Ishikawa (cell line): ENCODE results near the gene MEGF11.

ENCODE experiments used
- CEBPB ChIP-seq: IDR thresholded peaks from 2 replicates; pipeline ENCODE4 v1.6.1; 2012
- EGR1 ChIP-seq: IDR thresholded peaks from 2 replicates; pipeline ENCODE4 v1.6.1; 2012
- RAD21 ChIP-seq: IDR thresholded peaks from 2 replicates; pipeline ENCODE4 v1.6.1; 2012; ENCODE audit warnings: low read depth
- TAF1 ChIP-seq: IDR thresholded peaks from 2 replicates; pipeline ENCODE4 v1.6.1; 2012; ENCODE audit warnings: low read depth, mild to moderate bottlenecking
- TCF12 ChIP-seq: IDR thresholded peaks from 2 replicates; pipeline ENCODE4 v1.6.1; 2012; ENCODE audit warnings: low read depth

GRCh38 chr15:66154581-66154980 lies 99.0 kb downstream of the MEGF11 start:
- no peak for TF ChIP-seq RAD21
- no peak for TF ChIP-seq TAF1
- TF ChIP-seq EGR1: no peak
- no peak for TF ChIP-seq TCF12
- TF ChIP-seq CEBPB: no peak
